ENCODE data around the gene ZBTB21.
"Not testable (repeated sequence)": the region's sequence is repeated elsewhere in the genome, so short reads cannot be mapped to it uniquely, and the experiment has no call there.

Gene ZBTB21

GRCh38 chr21:41966872-41967621 lies 43.1 kb downstream of the ZBTB21 start:
- DNase-seq (ENCODE audit: low spot score), result no peak

- no peak for DNase-seq (ENCODE audit: low spot score)
These were observed 43.9 kb downstream of the ZBTB21 start for GRCh38 chr21:41966041-41966833.

GRCh38 chr21:41965461-41966013 lies 44.6 kb downstream of the ZBTB21 start:
- no peak for DNase-seq (ENCODE audit: low spot score)

GRCh38 chr21:41965045-41965444 lies 45.1 kb downstream of the ZBTB21 start:
- DNase-seq (ENCODE audit: low spot score), result no peak

- no peak for DNase-seq (ENCODE audit: low spot score)
These were observed 46.0 kb downstream of the ZBTB21 start for GRCh38 chr21:41964171-41964570.

- DNase-seq (ENCODE audit: low spot score), result no peak
These were observed 47.7 kb downstream of the ZBTB21 start for GRCh38 chr21:41962425-41962966.

GRCh38 chr21:41961753-41962152 lies 48.4 kb downstream of the ZBTB21 start:
- DNase-seq (ENCODE audit: low spot score), result no peak

GRCh38 chr21:41961282-41961701 lies 48.9 kb downstream of the ZBTB21 start:
- DNase-seq (ENCODE audit: low spot score), result no peak

GRCh38 chr21:41960386-41960785 lies 49.8 kb downstream of the ZBTB21 start:
- DNase-seq (ENCODE audit: low spot score), result no peak

GRCh38 chr21:41959697-41960096 lies 50.5 kb downstream of the ZBTB21 start:
- not testable (repeated sequence) for DNase-seq (ENCODE audit: low spot score)

GRCh38 chr21:41958886-41959563 lies 51.1 kb downstream of the ZBTB21 start:
- no peak for DNase-seq (ENCODE audit: low spot score)

GRCh38 chr21:41957991-41958766 lies 52.0 kb downstream of the ZBTB21 start:
- no peak for DNase-seq (ENCODE audit: low spot score)

- no peak for DNase-seq (ENCODE audit: low spot score)
These were observed 53.0 kb downstream of the ZBTB21 start for GRCh38 chr21:41956926-41957729.

GRCh38 chr21:41955516-41955915 lies 54.6 kb downstream of the ZBTB21 start:
- no peak for DNase-seq (ENCODE audit: low spot score)

- no peak for DNase-seq (ENCODE audit: low spot score)
These were observed 55.3 kb downstream of the ZBTB21 start for GRCh38 chr21:41954654-41955499.

- no peak for DNase-seq (ENCODE audit: low spot score)
These were observed 56.1 kb downstream of the ZBTB21 start, which contains the start of gene C2CD2 for GRCh38 chr21:41953831-41954653. TSS of gene C2CD2 (minus strand) at chr21:41954018. CDS start at chr21:41953648, 370 bp downstream.

- DNase-seq (ENCODE audit: low spot score), result no peak
These were observed 56.8 kb downstream of the ZBTB21 start for GRCh38 chr21:41953249-41953830.
